ENCODE data around the gene CHGA. TPM values are rescaled to one million over a fixed set of nuclear protein-coding genes. Genes with fewer than 3 reads are reported as not detected.

CHGA gene
- polyA plus RNA-seq, 4 donors, result 20.4 to 1,234 (median 106) TPM

GRCh38 chr14:92936085-92936484 lies 13.1 kb downstream of the CHGA start:
- Histone ChIP-seq H3K4me1 (ENCODE audit: control insufficient read depth in 3 of 3, insufficient read depth in 2 of 3, low read depth in 1 of 3, low read length in 2 of 3) (no peaks in the 10 kb centered on the region), H3K27me3 (ENCODE audit: control insufficient read depth in 3 of 3, insufficient read depth in 3 of 3, low read length in 3 of 3) (no peaks in the 10 kb centered on the region), H3K4me3 (ENCODE audit: low read depth in 1 of 3, low read length in 3 of 3) (no peak overlapping the region), H3K9me3 (ENCODE audit: control insufficient read depth in 2 of 2, insufficient read depth in 1 of 2, low read depth in 1 of 2, low read length in 1 of 2) (no peaks in the 10 kb centered on the region), H3K27ac (ENCODE audit: low read depth in 1 of 3, low read length in 2 of 3) (no peak overlapping the region), H3K36me3 (ENCODE audit: control insufficient read depth in 3 of 3, insufficient read depth in 2 of 3, low read depth in 1 of 3, low read length in 3 of 3) (peaks cover 7 to 67% (median 11%) of the 10 kb centered on the region in 3 donors)
- FAIRE-seq, result no peak
- WGBS, 3 donors, result 80 to 90% (median 90%) methylated on average over 11 of the region's 11 CpGs
- no peak for DNase-seq

GRCh38 chr14:92937051-92937937 lies 14.3 kb downstream of the CHGA start:
- Histone ChIP-seq H3K9me3 (ENCODE audit: control insufficient read depth in 2 of 2, insufficient read depth in 1 of 2, low read depth in 1 of 2, low read length in 1 of 2) (no peaks in the 10 kb centered on the region), H3K27ac (ENCODE audit: low read depth in 1 of 3, low read length in 2 of 3) (peak overlapping the region in 1 of 3 donors; percentile 12), H3K27me3 (ENCODE audit: control insufficient read depth in 3 of 3, insufficient read depth in 3 of 3, low read length in 3 of 3) (no peaks in the 10 kb centered on the region), H3K36me3 (ENCODE audit: control insufficient read depth in 3 of 3, insufficient read depth in 2 of 3, low read depth in 1 of 3, low read length in 3 of 3) (peaks cover 7 to 73% (median 14%) of the 10 kb centered on the region in 3 donors), H3K4me1 (ENCODE audit: control insufficient read depth in 3 of 3, insufficient read depth in 2 of 3, low read depth in 1 of 3, low read length in 2 of 3) (no peaks in the 10 kb centered on the region), H3K4me3 (ENCODE audit: low read depth in 1 of 3, low read length in 3 of 3) (no peak overlapping the region)
- DNase-seq (peak; percentile 46 to 49), FAIRE-seq (no peak)
- WGBS, 3 donors, result 80 to 84% (median 82%) methylated on average over 16 of the region's 16 CpGs

GRCh38 chr14:92938235-92938875 lies 15.4 kb downstream of the CHGA start:
- H3K27me3 ChIP-seq (ENCODE audit: control insufficient read depth in 3 of 3, insufficient read depth in 3 of 3, low read length in 3 of 3), result no peaks in the 10 kb centered on the region
- no peak overlapping the region for H3K4me3 ChIP-seq (ENCODE audit: low read depth in 1 of 3, low read length in 3 of 3)
- H3K9me3 ChIP-seq (ENCODE audit: control insufficient read depth in 2 of 2, insufficient read depth in 1 of 2, low read depth in 1 of 2, low read length in 1 of 2), result no peaks in the 10 kb centered on the region
- WGBS, 3 donors, result 75 to 83% (median 79%) methylated on average over 9 of the region's 9 CpGs
- H3K36me3 ChIP-seq (ENCODE audit: control insufficient read depth in 3 of 3, insufficient read depth in 2 of 3, low read depth in 1 of 3, low read length in 3 of 3), result peaks cover 10 to 82% (median 14%) of the 10 kb centered on the region in 3 donors
- no peak overlapping the region for H3K27ac ChIP-seq (ENCODE audit: low read depth in 1 of 3, low read length in 2 of 3)
- FAIRE-seq (no peak), DNase-seq (no peak)
- no peaks in the 10 kb centered on the region for H3K4me1 ChIP-seq (ENCODE audit: control insufficient read depth in 3 of 3, insufficient read depth in 2 of 3, low read depth in 1 of 3, low read length in 2 of 3)

- peaks cover 14 to 87% (median 15%) of the 10 kb centered on the region in 3 donors for H3K36me3 ChIP-seq (ENCODE audit: control insufficient read depth in 3 of 3, insufficient read depth in 2 of 3, low read depth in 1 of 3, low read length in 3 of 3)
- FAIRE-seq (no peak), DNase-seq (no peak)
Measured at GRCh38 chr14:92938890-92939671, 16.1 kb downstream of the CHGA start.

DNA sequence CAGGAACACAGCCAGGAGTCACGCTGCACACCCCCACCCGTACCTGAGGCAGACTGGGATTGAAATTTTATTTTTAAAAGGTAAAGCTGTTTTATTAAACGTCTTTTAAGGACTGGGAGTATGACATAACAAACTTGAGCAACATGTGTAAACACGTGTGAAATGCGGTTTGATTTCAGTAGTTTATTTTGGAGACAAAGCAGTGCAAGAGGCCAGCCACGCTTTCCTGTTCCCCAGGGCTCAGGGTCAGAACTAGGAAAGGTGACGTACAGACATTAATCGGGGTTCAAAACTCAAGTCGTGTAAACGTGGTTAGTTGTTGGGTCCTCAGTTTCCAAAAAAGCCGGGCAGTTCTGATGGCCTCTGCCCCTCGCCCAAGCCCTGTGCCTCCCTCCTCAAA lies 16.7 kb downstream of the CHGA start:
- H3K27me3 ChIP-seq (ENCODE audit: control insufficient read depth in 3 of 3, insufficient read depth in 3 of 3, low read length in 3 of 3), result no peaks in the 10 kb centered on the region
- no peak overlapping the region for H3K27ac ChIP-seq (ENCODE audit: low read depth in 1 of 3, low read length in 2 of 3)
- no peaks in the 10 kb centered on the region for H3K9me3 ChIP-seq (ENCODE audit: control insufficient read depth in 2 of 2, insufficient read depth in 1 of 2, low read depth in 1 of 2, low read length in 1 of 2)
- 89 to 95% (median 90%) methylated on average over 12 of the region's 12 CpGs for WGBS, 3 donors
- no peak overlapping the region for H3K4me3 ChIP-seq (ENCODE audit: low read depth in 1 of 3, low read length in 3 of 3)
- H3K36me3 ChIP-seq (ENCODE audit: control insufficient read depth in 3 of 3, insufficient read depth in 2 of 3, low read depth in 1 of 3, low read length in 3 of 3), result peaks cover 14 to 93% (median 21%) of the 10 kb centered on the region in 3 donors
- no peak for DNase-seq
- no peaks in the 10 kb centered on the region for H3K4me1 ChIP-seq (ENCODE audit: control insufficient read depth in 3 of 3, insufficient read depth in 2 of 3, low read depth in 1 of 3, low read length in 2 of 3)
- no peak for FAIRE-seq

More at GRCh38 chr14:92938890-92939671, 16.1 kb downstream of the CHGA start:
- Histone ChIP-seq H3K27me3 (ENCODE audit: control insufficient read depth in 3 of 3, insufficient read depth in 3 of 3, low read length in 3 of 3) (no peaks in the 10 kb centered on the region), H3K4me3 (ENCODE audit: low read depth in 1 of 3, low read length in 3 of 3) (no peak overlapping the region), H3K4me1 (ENCODE audit: control insufficient read depth in 3 of 3, insufficient read depth in 2 of 3, low read depth in 1 of 3, low read length in 2 of 3) (no peaks in the 10 kb centered on the region), H3K27ac (ENCODE audit: low read depth in 1 of 3, low read length in 2 of 3) (no peak overlapping the region), H3K9me3 (ENCODE audit: control insufficient read depth in 2 of 2, insufficient read depth in 1 of 2, low read depth in 1 of 2, low read length in 1 of 2) (no peaks in the 10 kb centered on the region)
- WGBS, 3 donors, result 91 to 93% (median 91%) methylated on average over 27 of the region's 27 CpGs

- no peak overlapping the region for H3K4me3 ChIP-seq (ENCODE audit: low read depth in 1 of 3, low read length in 3 of 3)
- H3K4me1 ChIP-seq (ENCODE audit: control insufficient read depth in 3 of 3, insufficient read depth in 2 of 3, low read depth in 1 of 3, low read length in 2 of 3), result no peaks in the 10 kb centered on the region
- FAIRE-seq (no peak), DNase-seq (no peak)
- H3K27ac ChIP-seq (ENCODE audit: low read depth in 1 of 3, low read length in 2 of 3), result no peak overlapping the region
- 86 to 96% (median 91%) methylated on average over 8 to 11 of the region's 11 CpGs for WGBS, 3 donors
- H3K9me3 ChIP-seq (ENCODE audit: control insufficient read depth in 2 of 2, insufficient read depth in 1 of 2, low read depth in 1 of 2, low read length in 1 of 2), result no peaks in the 10 kb centered on the region
- H3K36me3 ChIP-seq (ENCODE audit: control insufficient read depth in 3 of 3, insufficient read depth in 2 of 3, low read depth in 1 of 3, low read length in 3 of 3), result peaks cover 17 to 97% (median 26%) of the 10 kb centered on the region in 3 donors
- no peaks in the 10 kb centered on the region for H3K27me3 ChIP-seq (ENCODE audit: control insufficient read depth in 3 of 3, insufficient read depth in 3 of 3, low read length in 3 of 3)
Measured at GRCh38 chr14:92940543-92940942, 17.6 kb downstream of the CHGA start.

- DNase-seq (no peak), FAIRE-seq (no peak)
- no peaks in the 10 kb centered on the region for H3K27me3 ChIP-seq (ENCODE audit: control insufficient read depth in 3 of 3, insufficient read depth in 3 of 3, low read length in 3 of 3)
- H3K4me3 ChIP-seq (ENCODE audit: low read depth in 1 of 3, low read length in 3 of 3), result no peak overlapping the region
- no peak overlapping the region for H3K27ac ChIP-seq (ENCODE audit: low read depth in 1 of 3, low read length in 2 of 3)
- no peaks in the 10 kb centered on the region for H3K9me3 ChIP-seq (ENCODE audit: control insufficient read depth in 2 of 2, insufficient read depth in 1 of 2, low read depth in 1 of 2, low read length in 1 of 2)
- H3K4me1 ChIP-seq (ENCODE audit: control insufficient read depth in 3 of 3, insufficient read depth in 2 of 3, low read depth in 1 of 3, low read length in 2 of 3), result no peaks in the 10 kb centered on the region
- H3K36me3 ChIP-seq (ENCODE audit: control insufficient read depth in 3 of 3, insufficient read depth in 2 of 3, low read depth in 1 of 3, low read length in 3 of 3), result peaks cover 17 to 97% (median 24%) of the 10 kb centered on the region in 3 donors
- 96 to 97% (median 96%) methylated on average over 30 of the region's 30 CpGs for WGBS, 3 donors
Measured at GRCh38 chr14:92941531-92941930, 18.6 kb downstream of the CHGA start.

- H3K4me1 ChIP-seq (ENCODE audit: control insufficient read depth in 3 of 3, insufficient read depth in 2 of 3, low read depth in 1 of 3, low read length in 2 of 3), result no peaks in the 10 kb centered on the region
- H3K4me3 ChIP-seq (ENCODE audit: low read depth in 1 of 3, low read length in 3 of 3), result no peak overlapping the region
- no peak overlapping the region for H3K27ac ChIP-seq (ENCODE audit: low read depth in 1 of 3, low read length in 2 of 3)
- H3K27me3 ChIP-seq (ENCODE audit: control insufficient read depth in 3 of 3, insufficient read depth in 3 of 3, low read length in 3 of 3), result no peaks in the 10 kb centered on the region
- H3K9me3 ChIP-seq (ENCODE audit: control insufficient read depth in 2 of 2, insufficient read depth in 1 of 2, low read depth in 1 of 2, low read length in 1 of 2), result no peaks in the 10 kb centered on the region
- no peak for DNase-seq
- no peak for FAIRE-seq
- peaks cover 14 to 97% (median 24%) of the 10 kb centered on the region in 3 donors for H3K36me3 ChIP-seq (ENCODE audit: control insufficient read depth in 3 of 3, insufficient read depth in 2 of 3, low read depth in 1 of 3, low read length in 3 of 3)
- WGBS, 3 donors, result 91 to 100% (median 98%) methylated on average over 5 of the region's 5 CpGs
Measured at GRCh38 chr14:92942136-92942535, 19.2 kb downstream of the CHGA start.
